ENCODE results near the gene MIEF1. TPM values are rescaled to one million over a fixed set of nuclear protein-coding genes. Genes with fewer than 3 reads are reported as not detected.

The MIEF1 gene
- total RNA-seq, 2 experiments from 2014 or later: 19.8 to 20.4 TPM

DNA sequence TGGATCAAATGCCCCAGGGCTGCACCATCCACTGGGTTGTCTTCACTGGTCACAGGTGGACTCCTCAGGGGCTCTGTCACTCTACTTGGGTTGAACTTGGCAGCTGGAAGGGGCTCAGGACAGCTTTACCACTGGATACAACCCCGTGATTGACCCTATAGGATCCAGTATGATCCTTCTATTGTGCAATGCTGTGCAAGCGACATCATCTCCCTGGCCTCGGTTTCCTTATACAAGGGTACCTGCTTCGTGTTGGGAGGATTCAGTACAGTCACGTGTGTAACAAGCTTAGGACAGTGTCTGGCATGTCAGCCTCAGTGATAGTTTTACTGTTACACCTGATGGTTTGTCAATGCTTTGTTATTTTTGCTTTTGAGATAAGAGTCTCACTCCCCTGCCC, 20.5 kb upstream of the MIEF1 start:
- POLR2A ChIA-PET: interaction anchor here (0.6 kb wide), 1 partner anchor 171 kb away, joined by 3 read pairs; no protein-coding TSS in a partner anchor
- CTCF ChIA-PET: interaction anchor here (0.7 kb wide), 1 partner anchor 9 kb away, joined by 3 read pairs; no protein-coding TSS in a partner anchor

DNA sequence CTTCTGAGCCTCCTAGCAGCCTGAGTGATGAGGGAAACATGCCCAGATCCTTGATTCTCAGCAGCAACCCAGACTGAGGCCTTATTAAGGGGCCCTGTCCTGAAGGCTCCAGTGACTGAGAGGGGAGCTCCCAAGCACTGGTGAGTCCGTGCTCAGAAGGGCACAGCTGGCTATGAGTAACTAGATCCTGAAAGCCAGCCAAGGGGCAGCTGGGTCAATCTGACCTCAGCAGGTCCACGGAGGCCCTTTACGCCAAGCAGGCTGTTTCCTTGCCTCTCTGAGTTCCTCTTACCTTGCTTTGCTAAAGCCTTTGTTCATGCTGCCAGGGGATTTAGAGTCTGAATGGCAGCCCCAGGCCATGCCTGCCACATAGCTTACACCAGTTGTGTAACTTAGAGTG, 19.3 kb upstream of the MIEF1 start:
- H3K4me1 Mint-ChIP-seq (ENCODE audit: low read depth): no peaks in the 10 kb centered on the region
- intact Hi-C loops (cut with DNase I, micrococcal nuclease): no loop called here
- H3K36me3 Mint-ChIP-seq (ENCODE audit: low read depth): no peaks in the 10 kb centered on the region
- Histone ChIP-seq H3K9me3 (ENCODE audit: control insufficient read depth in 1 of 2, insufficient read depth in 1 of 2, low read length in 2 of 2) (no peaks in the 10 kb centered on the region), H3K4me1 (ENCODE audit: insufficient read depth, low read length) (no peaks in the 10 kb centered on the region), H3K27me3 (ENCODE audit: control insufficient read depth in 1 of 2, insufficient read depth in 2 of 2, low read length in 2 of 2) (no peaks in the 10 kb centered on the region), H3K36me3 (ENCODE audit: insufficient read depth, low read length) (no peaks in the 10 kb centered on the region), H3K4me3 (ENCODE audit: low read length) (no peak overlapping the region), H3K27ac (ENCODE audit: low read depth in 1 of 2, low read length in 2 of 2) (no peak overlapping the region)
- CTCF ChIA-PET: no interaction called here
- ATAC-seq (ENCODE audit: poor library complexity) (no peak), DNase-seq (no peak)
- H3K27ac Mint-ChIP-seq: no peak overlapping the region
- no peaks in the 10 kb centered on the region for H3K27me3 Mint-ChIP-seq
- no peak overlapping the region for H3K4me3 Mint-ChIP-seq
- POLR2A ChIA-PET: no interaction called here
- H3K9me3 Mint-ChIP-seq: no peaks in the 10 kb centered on the region
- TF ChIP-seq, protein P1, sequence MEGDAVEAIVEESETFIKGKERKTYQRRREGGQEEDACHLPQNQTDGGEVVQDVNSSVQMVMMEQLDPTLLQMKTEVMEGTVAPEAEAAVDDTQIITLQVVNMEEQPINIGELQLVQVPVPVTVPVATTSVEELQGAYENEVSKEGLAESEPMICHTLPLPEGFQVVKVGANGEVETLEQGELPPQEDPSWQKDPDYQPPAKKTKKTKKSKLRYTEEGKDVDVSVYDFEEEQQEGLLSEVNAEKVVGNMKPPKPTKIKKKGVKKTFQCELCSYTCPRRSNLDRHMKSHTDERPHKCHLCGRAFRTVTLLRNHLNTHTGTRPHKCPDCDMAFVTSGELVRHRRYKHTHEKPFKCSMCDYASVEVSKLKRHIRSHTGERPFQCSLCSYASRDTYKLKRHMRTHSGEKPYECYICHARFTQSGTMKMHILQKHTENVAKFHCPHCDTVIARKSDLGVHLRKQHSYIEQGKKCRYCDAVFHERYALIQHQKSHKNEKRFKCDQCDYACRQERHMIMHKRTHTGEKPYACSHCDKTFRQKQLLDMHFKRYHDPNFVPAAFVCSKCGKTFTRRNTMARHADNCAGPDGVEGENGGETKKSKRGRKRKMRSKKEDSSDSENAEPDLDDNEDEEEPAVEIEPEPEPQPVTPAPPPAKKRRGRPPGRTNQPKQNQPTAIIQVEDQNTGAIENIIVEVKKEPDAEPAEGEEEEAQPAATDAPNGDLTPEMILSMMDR (IDR thresholded peaks at IDR 0.05): no peak

More for the DNA sequence above, 20.5 kb upstream of the MIEF1 start:
- Mint-ChIP-seq H3K9me3 (no peaks in the 10 kb centered on the region), H3K27me3 (no peaks in the 10 kb centered on the region), H3K4me3 (no peak overlapping the region), H3K4me1 (ENCODE audit: low read depth) (no peaks in the 10 kb centered on the region), H3K27ac (no peak overlapping the region), H3K36me3 (ENCODE audit: low read depth) (no peaks in the 10 kb centered on the region)
- intact Hi-C loops (cut with DNase I, micrococcal nuclease): no loop called here
- Histone ChIP-seq H3K36me3 (ENCODE audit: insufficient read depth, low read length) (no peaks in the 10 kb centered on the region), H3K9me3 (ENCODE audit: control insufficient read depth in 1 of 2, insufficient read depth in 1 of 2, low read length in 2 of 2) (no peaks in the 10 kb centered on the region), H3K27ac (ENCODE audit: low read depth in 1 of 2, low read length in 2 of 2) (no peak overlapping the region), H3K4me1 (ENCODE audit: insufficient read depth, low read length) (no peaks in the 10 kb centered on the region), H3K4me3 (ENCODE audit: low read length) (no peak overlapping the region), H3K27me3 (ENCODE audit: control insufficient read depth in 1 of 2, insufficient read depth in 2 of 2, low read length in 2 of 2) (no peaks in the 10 kb centered on the region)
- no peak for ATAC-seq (ENCODE audit: poor library complexity)
- DNase-seq: no peak
- TF ChIP-seq, protein P1 (IDR thresholded peaks at IDR 0.05): no peak

DNA sequence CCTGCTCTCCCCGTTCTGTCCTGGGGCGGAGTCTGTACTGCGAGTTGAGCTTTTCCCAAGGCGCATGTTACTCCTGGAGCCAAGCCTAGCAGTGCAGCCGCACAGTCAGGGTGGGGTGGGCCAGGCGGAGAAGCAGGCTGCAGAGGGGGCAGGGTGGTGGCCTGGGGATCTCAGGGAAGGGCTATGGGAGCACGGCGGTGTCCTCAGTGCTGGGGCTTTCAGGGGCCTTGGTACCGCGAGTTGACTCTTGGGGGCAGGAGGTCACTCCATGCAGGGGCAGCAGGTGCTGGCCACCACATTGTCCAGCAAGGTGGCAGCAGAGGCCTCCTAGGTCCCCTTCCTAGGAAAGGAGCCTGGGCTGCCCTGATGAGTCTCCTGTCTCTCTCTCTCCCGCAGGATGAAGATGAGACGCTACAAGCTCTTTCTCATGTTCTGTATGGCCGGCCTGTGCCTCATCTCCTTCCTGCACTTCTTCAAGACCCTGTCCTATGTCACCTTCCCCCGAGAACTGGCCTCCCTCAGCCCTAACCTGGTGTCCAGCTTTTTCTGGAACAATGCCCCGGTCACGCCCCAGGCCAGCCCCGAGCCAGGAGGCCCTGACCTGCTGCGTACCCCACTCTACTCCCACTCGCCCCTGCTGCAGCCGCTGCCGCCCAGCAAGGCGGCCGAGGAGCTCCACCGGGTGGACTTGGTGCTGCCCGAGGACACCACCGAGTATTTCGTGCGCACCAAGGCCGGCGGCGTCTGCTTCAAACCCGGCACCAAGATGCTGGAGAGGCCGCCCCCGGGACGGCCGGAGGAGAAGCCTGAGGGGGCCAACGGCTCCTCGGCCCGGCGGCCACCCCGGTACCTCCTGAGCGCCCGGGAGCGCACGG, 14.9 kb upstream of the MIEF1 start:
- H3K27me3 ChIP-seq (ENCODE audit: control insufficient read depth in 1 of 2, insufficient read depth in 2 of 2, low read length in 2 of 2): no peaks in the 10 kb centered on the region
- Mint-ChIP-seq H3K27me3 (no peaks in the 10 kb centered on the region), H3K27ac (no peak overlapping the region), H3K9me3 (no peaks in the 10 kb centered on the region), H3K4me3 (no peak overlapping the region), H3K4me1 (ENCODE audit: low read depth) (peaks cover 6% of the 10 kb centered on the region), H3K36me3 (ENCODE audit: low read depth) (no peaks in the 10 kb centered on the region)
- H3K36me3 ChIP-seq (ENCODE audit: insufficient read depth, low read length): no peaks in the 10 kb centered on the region
- ATAC-seq (ENCODE audit: poor library complexity) (no peak), DNase-seq (no peak)
- ChIA-PET POLR2A (no interaction called here), CTCF (no interaction called here)
- H3K4me3 ChIP-seq (ENCODE audit: low read length): no peak overlapping the region
- H3K27ac ChIP-seq (ENCODE audit: low read depth in 1 of 2, low read length in 2 of 2): no peak overlapping the region
- intact Hi-C loops (cut with DNase I, micrococcal nuclease): no loop called here
- H3K9me3 ChIP-seq (ENCODE audit: control insufficient read depth in 1 of 2, insufficient read depth in 1 of 2, low read length in 2 of 2): no peaks in the 10 kb centered on the region
- TF ChIP-seq, protein P1 (IDR thresholded peaks at IDR 0.05): no peak
- peaks cover 15% of the 10 kb centered on the region for H3K4me1 ChIP-seq (ENCODE audit: insufficient read depth, low read length)
